Stimulated activated CD8-positive, alpha-beta memory T cell treated with anti-CD3 and anti-CD28 coated beads, Interleukin-12 subunit alpha, Interleukin-12 subunit beta, amount 100 ng/mL, for 4 hours (primary cell): Measurements from ENCODE around the gene SPATA18.
A peak's percentile ranks its signal among the peaks of the same experiment; 100 is the strongest.

ENCODE experiments used
- DNase-seq: peaks from one replicate; pipeline ENCODE4 v3.0.0-alpha.2; 2020; ENCODE audit warnings: low read depth

Gene SPATA18, protein sequence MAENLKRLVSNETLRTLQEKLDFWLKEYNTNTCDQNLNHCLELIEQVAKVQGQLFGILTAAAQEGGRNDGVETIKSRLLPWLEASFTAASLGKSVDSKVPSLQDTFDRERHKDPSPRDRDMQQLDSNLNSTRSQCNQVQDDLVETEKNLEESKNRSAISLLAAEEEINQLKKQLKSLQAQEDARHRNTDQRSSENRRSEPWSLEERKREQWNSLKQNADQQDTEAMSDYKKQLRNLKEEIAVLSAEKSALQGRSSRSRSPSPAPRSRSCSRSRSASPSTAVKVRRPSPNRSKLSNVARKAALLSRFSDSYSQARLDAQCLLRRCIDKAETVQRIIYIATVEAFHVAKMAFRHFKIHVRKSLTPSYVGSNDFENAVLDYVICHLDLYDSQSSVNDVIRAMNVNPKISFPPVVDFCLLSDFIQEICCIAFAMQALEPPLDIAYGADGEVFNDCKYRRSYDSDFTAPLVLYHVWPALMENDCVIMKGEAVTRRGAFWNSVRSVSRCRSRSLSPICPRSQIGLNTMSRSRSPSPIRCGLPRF

DNA sequence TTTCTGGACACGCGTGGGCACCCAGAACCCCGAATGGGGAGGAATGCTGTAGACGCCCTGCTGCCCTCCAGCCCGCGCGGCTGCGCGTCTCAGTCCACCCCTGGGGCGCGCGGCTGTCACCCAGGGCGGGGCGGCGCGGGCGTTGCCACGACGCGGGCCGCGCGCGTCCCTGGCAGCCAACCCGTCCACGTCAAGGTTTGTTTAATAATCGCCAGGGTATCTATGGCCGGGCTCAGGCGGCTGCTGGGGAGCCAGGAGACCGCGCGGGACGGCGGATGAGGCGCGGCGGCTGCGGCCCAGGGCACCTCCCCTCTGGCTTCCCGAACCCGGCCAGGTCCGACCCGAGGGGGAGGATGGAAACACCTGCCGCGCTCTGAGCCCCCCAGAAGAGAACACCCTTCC lies at the start of gene SPATA18:
Gene SPATA18, plus strand, starts transcription at position 92 of the 402 bp plus-strand sequence. CDS start 401 bp downstream, outside the sequence.
- no peak for DNase-seq

DNA sequence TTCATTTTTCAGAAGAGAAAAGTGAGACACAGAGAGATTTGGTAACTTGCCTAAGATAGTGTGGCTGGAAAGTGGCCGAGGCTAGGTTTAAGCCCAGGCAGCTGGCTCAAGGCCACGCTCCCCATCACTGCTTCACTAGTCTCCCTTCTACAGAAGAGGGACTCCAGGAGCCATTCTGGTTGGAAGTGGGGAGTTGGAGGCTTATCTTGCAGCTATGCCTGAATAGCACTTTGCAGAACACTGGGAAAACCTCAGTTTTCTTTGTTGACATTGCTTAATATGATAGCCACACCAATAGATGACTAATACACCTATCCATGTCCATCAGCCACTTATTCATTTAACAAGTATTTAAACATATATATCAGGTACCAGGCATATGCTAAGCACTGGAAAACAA lies 49.5 kb upstream of the SPATA18 start:
- DNase-seq, result no peak

DNA sequence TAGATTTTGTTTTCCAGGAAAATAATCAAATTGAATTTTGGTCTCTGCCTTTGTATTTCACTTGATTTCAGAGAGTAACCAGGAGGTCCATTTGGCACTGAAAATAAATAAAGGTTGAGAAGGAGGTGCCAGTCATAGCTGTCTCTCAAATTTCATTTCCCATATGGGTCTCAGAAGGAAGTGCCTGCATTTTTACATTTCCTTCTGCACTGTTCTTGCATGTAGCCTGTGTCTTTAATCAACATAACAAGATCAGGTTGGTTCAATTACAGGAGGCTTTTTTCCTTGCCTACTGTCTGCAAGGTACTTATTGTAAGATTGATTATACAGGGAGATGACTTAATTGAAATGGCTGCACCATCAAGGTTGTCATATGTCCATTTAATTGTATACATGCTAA lies 46.7 kb upstream of the SPATA18 start:
- DNase-seq, result no peak

DNA sequence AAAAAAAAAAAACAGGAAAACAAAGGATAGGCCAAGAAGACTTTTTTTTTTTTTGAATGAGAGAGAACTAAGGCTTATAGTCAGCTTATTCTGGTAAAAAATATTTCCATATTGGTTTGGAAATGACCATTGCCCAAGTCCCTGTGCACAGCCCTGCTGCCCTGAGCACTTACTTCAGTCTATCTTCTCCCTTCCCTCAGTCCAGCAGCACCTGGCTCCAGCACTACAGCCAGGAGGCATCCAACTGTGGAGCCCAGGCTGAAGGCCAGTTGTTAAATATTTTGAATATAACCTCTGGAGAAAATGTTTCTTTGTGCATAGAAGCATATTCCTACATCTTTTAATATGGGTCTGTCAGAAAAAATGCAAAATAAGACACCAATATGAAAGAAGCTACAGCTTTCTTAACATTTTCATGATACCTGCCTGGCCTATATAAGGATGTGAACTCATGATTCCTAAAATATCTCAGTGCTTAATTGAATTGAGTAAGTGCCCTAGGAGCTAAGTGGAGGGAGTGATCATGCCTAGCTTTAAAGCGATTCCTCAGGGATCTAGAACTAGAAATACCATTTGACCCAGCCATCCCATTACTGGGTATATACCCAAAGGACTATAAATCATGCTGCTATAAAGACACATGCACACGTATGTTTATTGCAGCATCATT lies 45.4 kb upstream of the SPATA18 start:
- no peak for DNase-seq

DNA sequence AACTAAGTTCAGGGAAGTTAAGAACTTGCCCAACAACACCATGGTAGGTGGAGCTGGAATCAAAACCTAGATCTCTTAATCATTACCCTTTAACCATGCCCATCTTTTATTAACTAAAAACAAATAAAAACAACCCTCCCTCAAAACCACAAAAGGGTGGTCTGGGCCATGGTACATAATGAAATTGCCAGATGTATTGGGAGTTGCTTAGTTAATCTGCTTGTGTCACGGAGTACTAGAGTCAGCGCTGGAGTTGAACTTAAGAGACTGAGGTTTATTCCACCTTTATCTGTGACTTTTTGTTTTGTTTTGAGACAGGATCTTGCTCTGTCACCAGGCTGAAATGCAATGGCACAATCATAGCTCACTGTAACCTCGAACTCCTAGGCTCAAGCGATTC lies 44.2 kb upstream of the SPATA18 start:
- no peak for DNase-seq

DNA sequence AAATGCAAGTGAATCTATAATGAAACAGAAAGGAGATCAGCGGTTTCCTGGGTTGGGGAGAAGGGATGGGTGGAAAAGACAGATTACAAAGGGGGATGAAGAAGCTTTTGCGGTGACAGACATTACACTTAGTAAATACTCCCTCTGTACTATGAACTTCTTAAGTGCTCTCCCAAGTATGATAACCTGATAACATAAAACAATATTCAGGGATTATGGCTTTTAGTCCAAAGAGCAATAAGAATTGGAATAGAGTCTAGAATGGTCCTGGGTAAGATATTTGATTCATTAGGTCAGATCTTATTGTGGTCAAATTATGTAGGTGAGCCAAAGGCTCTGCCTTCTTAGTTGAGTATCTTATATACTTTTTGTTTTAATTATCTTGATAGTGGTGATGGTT lies 40.1 kb upstream of the SPATA18 start:
- no peak for DNase-seq

DNA sequence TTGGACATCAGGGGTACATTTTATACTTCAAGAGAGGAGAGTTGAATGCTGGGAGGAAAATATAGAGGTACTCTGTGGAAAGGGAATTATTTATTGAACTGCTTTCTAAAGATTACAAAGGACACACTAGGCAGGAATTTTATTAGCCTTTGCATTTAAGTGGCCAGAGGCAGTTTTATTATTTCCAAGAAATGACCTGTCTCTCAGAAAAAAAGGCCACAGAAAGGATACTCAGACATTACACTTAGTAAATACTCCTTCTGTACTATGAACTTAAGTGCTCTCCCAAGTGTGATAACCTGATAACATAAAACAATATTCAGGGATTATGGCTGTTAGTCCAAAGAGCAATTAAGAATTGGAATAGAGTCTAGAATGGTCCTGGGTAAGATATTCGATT lies 38.5 kb upstream of the SPATA18 start:
- no peak for DNase-seq

DNA sequence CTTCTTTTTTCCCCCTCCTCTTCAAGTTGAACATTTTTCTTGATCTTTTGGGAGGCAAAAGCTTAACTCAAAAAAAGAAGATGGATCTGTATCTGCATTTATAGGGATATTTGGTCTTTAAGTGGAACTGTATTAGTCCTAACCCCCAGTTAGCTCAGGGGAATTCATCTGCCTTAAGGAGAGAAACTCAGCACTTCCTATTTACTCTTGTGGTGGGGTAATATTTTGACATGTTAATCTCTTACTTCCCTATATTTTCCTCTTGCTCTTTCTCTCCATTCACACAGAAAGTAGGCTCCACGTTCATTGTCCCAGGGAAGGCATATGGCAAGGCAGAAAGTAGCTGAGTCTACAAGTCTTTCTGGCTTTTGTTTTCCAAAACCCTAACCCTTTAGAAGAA lies 36.2 kb upstream of the SPATA18 start:
- DNase-seq, result no peak

DNA sequence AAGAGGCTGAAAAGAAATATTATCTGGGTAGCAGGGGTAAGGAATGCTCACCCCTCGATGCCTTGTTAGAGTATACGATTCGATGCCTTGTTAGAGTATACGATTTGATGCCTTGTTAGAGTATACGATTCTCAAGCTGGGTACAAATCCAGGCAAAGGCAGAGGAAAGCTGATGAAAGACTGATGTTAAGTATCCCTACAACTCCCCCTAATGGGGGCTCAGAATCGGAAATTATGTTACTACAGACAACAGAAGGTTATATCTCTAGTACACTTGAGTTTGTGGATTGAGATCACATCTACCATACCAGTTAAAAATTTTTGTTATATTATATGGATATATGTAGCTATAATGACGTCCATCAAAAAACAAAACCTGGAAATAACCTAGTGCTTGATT lies 35.7 kb upstream of the SPATA18 start:
- DNase-seq, result no peak

DNA sequence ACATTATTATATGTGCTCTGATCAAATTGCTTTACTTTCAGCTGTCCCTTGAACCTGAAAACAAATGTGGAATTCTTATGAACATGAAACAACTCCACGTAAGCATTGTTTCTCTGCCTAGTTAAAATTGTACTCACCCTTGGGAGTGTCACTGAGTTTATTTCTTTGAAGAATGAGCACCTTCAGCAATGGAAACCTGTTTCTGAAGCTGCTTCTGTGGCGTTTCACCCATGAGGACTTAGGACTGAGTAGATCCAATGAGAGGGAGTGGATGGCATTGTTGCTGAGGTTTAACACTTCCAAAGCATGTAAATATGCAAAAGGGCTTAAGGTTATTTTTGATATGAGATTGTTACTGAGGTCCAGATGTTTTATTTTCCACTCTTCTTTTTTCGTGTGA lies 34.1 kb upstream of the SPATA18 start:
- DNase-seq, result no peak

DNA sequence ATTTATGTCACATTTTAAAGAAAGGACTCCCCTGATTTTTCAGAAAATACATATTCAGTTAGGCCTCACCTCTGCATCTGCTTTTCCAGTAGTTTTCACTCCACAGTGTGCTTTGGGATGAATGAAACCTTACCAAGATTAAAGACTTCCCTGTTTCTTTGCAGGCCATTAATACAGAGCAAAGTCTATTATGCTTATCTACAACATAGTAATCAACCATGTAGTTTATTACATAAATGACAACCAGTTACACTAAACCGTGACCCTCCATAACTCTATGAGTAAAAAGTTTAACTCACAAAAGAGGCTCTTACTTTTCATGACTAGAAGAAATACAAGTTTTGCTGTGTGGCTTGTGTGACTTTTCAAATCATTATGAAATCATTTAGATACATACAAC lies 33.3 kb upstream of the SPATA18 start:
- DNase-seq, result no peak

DNA sequence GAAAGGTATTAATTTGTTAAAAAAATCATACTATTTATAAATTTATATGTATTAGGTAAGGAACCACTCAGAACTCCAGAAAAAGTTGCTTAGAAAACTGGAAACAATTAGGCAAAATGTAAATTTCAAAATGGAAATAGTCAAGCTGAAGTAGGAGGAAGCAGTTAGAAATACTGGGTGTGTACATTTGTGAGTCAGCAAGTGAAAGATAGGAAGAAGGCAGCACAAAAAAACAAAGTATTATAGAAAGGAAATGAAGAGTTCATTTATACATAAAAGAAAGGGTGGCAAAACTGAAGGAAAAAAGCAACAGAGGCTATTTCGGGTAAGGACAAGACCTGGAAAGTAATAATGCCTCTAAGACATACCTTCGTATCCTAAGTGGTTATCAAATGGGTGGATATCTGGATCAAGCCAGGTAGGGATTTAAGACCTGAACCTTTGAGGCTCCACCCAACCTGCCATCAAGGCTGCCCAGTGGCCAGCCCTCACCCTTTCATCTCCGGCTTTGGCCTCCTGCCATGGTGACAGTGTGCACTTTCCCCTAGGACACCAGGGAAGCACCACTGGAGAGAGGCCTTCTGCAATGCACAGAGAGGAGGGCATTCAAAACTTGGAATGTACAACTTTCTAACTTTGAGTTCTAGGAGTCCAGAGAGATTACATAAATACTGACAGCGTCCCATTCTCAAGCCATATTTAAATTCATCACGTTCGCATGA lies 31.0 kb upstream of the SPATA18 start, which contains the start of gene LRRC66:
Gene LRRC66, minus strand, starts transcription at position 428 of the 722 bp plus-strand sequence. CDS start 2,750 bp downstream, outside the sequence.
- DNase-seq, result no peak

DNA sequence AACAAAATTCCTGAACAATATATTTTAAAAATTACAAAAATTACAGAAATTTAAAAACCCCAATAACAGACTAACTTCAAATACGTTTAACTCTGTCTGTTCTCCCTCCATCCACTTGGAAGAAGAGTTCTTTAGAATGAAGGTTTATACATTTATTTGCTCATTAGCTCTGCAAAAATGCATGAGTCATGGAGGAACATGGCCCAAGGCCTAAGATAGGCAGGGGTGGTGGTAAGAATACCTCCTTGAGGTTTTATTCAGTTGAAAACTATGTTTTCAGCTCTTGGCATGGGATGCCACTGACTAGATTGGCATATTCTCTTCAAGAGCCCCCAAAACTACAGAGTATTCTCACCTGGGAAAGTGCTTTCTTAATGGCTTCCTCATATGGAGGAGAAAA lies 22.1 kb upstream of the SPATA18 start:
- DNase-seq, result no peak

DNA sequence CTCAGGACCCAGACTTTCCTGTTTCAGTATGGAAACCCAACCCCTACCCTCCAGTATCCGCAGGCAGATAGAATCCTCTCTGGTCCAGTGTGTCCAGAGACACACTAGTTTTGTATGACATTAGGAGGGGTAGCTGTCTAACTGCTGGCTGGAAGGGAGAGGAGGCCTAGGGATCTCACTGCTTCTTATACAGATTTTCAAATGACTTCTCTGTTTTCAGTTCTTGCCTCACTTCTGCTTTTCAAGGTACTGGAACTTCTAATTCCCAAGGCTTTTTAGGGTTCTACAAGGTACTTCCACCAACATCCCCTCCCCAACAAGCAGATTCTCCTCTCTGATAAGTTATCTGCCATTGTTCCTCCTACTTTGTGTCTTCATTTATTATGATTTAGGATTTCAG lies 19.1 kb upstream of the SPATA18 start:
- DNase-seq, result no peak

DNA sequence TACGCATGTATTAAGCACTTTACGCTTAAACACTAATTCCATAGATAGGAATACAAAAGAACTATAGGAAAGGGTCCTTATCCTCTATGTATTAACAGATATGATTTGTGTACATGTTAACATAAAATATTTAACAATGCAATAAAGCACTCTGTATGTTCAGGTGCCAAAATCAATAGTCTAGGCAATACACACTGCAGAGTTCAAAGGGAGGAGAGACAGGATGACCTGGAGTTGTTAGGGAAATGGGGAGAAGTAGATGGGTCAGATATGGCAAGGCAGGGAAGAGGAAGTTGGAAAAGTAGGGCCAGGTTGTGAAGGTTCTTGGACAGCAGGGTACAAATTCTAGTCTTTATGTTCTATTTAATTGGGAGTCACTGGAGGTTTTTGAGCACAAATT lies 15.9 kb upstream of the SPATA18 start:
- DNase-seq, result no peak

DNA sequence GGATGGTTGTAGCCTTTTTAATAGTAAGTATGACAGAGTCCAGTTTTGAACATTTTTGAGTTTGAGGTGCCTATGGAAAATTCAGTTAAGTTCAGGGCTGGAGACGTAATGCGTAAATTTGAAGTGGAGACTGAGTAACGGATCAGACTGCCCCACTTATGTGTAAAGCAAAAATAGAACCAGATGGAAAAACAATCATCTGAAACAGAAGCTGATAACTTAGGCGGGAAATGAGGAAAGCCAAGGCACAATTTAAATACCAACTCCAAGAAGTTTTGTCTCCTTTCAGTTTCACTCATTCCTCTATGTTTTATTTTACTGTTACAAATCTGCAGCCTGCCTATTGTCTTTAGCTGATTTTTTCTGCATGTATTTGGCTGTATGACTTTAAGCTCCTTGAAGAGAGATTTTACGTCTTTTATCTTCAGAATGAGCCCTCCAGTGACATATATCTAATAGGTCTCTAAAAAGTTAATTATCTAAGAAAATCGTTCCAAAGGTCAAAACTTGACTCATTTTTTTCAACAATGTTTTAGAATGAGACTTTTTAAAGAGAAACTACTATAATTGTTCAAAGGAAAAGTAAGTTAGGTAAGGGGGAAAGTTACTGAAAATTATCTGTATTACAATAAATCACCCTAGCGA lies 14.1 kb upstream of the SPATA18 start:
- no peak for DNase-seq

DNA sequence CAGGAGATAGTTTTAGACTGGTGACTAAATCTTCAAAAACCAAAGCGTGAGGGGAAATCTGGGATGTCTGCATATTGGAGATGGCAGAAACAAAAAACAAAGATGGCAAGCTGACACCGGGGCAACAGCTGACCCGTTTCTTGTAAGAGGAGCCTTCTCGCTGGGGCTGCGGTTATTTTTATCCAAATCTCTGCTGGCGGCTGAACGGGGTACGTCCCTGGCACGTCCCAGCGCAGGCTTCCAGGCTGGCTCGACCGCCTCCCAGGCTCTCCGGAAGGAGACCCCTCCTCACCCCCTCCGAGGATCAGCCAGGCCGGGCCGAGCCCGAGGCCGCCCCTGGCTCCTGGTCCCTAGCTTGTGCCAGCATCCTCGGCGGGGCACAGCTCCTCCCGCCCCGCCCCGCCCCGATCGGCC lies 13.4 kb upstream of the SPATA18 start:
- DNase-seq, result no peak

DNA sequence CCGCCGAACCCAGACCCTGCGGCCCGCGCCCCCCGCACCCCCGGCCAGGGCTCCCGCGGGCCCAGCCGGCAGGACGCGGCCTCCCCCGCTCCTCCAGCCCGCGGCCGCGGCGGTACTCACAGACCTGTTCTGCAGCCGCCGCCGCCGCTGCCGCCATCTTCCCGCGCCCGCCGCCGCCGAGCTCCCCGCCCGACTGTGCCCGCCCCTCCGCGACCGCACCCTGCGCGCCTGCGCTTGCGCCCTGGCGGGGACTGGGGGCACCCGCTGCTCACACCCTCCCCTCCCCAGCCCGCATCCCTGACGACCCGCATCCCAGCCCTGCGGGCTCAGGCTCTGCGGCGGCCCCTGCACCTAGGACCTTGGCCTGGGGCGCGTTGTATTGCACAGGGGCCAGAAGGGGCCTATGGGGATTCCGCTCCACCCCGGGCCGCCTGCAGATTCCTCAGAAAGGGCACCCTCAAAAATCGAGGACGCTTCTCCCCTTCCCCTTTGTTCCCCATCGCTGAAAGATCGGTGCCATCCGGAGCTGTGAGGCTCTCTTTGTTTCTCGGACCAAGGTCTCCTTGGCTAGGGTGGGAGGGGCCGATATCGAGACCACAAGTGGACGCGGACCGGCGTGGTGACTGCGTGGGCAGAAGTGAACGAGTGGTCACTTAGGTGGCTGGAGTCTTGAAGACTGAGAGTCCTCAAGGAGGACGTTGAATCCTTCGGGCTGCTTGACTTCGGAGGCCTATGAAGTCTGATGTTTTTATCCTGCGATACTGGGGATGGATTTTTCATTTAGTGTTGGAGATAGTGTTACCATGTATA lies 12.8 kb upstream of the SPATA18 start, which contains the start of gene SGCB:
Gene SGCB, minus strand, starts transcription at position 197 of the 810 bp plus-strand sequence. Its CDS starts 40 bp downstream, at position 157.
- DNase-seq, result peak; percentile 61

DNA sequence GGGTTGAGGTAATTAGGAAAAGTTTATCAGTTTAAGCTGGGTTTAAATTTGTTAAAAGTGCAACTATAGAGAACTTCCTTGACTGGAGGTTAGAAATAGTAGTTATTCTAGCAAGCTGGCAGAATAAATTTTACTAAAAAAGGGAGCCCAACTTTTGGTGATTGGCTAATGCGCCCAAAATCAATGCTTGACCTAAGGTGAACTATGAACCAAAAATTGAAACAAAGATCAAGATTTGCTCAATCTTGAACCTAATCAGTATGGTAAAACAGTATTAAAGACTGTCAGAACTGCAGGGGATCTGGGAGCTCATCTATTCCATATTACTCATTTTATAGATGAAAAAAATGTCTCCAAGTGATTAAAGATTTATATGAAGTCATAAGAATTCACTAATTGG lies 6.1 kb upstream of the SPATA18 start:
- no peak for DNase-seq

DNA sequence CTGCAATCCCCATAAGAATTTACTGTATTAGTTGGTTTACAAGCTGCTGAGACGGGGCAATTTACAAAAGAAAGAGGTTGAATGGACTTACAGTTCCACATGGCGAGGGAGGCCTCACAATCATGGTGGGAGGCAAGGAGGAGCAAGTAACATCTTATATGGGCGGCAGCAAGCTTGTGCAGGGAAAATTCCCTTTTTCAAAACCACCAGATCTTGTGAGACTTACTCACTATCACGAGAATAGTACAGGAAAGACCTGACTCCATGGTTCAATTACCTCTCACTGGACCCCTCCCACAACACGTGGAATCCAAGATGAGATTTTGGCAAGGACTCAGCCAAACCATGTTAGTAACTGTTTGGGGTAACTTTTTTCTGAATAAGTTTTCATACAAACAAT lies 1.8 kb upstream of the SPATA18 start:
- DNase-seq, result no peak
